GM21390 (cell line): ENCODE results near the gene COL16A1.

Source experiments
- ATAC-seq: cut with Tn5 transposase; IDR thresholded peaks from one replicate; pipeline ENCODE4 v1.9.1; 2021; ENCODE audit not compliant: unreplicated experiment

The COL16A1 gene

GRCh38 chr1:31605908-31606427, 97.8 kb downstream of the COL16A1 start:
- peak; percentile 91 for ATAC-seq
